GM23338 (cell line): Measurements from ENCODE around the gene FRA10AC1. TPM values are rescaled to one million over a fixed set of nuclear protein-coding genes. Genes with fewer than 3 reads are reported as not detected.

Source experiments
- ATAC-seq: fragments of 200-7000 bp; cut with Tn5 transposase; 3 replicates; pipeline ENCODE4 v1.9.1; 2020
- DNase-seq: peaks from one replicate; pipeline ENCODE4 v3.0.0-alpha.2; 2015; ENCODE audit warnings: low spot score
- H2AFZ ChIP-seq: fragments of 200-600 bp; sonication (generic); 2 replicates; pipeline ENCODE4 v1.8.0; 2016; ENCODE audit warnings: antibody characterized with exemption, mild to moderate bottlenecking, moderate library complexity
- H3F3A ChIP-seq: fragments of 200-600 bp; sonication (generic); replicated peaks from 2 replicates; pipeline ENCODE4 v1.8.0; 2017; ENCODE audit warnings: antibody characterized with exemption, mixed run types, low read depth
- H3K27ac ChIP-seq: fragments of 200-600 bp; sonication (generic); 2 replicates; pipeline ENCODE4 v1.6.1; 2016; ENCODE audit warnings: low read depth
- H3K27me3 ChIP-seq: fragments of 200-600 bp; sonication (generic); 2 replicates; pipeline ENCODE4 v1.8.0; 2016; ENCODE audit warnings: mild to moderate bottlenecking, mixed run types, moderate library complexity; ENCODE audit not compliant: insufficient read depth
- H3K36me3 ChIP-seq: fragments of 200-600 bp; sonication (generic); 2 replicates; pipeline ENCODE4 v1.8.0; 2016; ENCODE audit warnings: mild to moderate bottlenecking; ENCODE audit not compliant: insufficient read depth
- H3K4me1 ChIP-seq: fragments of 200-600 bp; sonication (generic); 2 replicates; pipeline ENCODE4 v1.8.0; 2016; ENCODE audit warnings: mild to moderate bottlenecking, moderate library complexity; ENCODE audit not compliant: insufficient read depth
- H3K4me2 ChIP-seq: fragments of 200-600 bp; sonication (generic); 2 replicates; pipeline ENCODE4 v1.7.1; 2017; ENCODE audit warnings: mixed run types
- H3K4me3 ChIP-seq: fragments of 200-600 bp; sonication (generic); 2 replicates; pipeline ENCODE4 v1.6.1; 2016; ENCODE audit warnings: mixed run types
- H3K79me2 ChIP-seq: fragments of 200-600 bp; sonication (generic); replicated peaks from 2 replicates; pipeline ENCODE4 v1.8.0; 2017; ENCODE audit warnings: mild to moderate bottlenecking; ENCODE audit not compliant: insufficient read depth
- H3K9me2 ChIP-seq: fragments of 200-600 bp; sonication (generic); 2 replicates; pipeline ENCODE4 v1.8.0; 2017; ENCODE audit not compliant: insufficient read depth
- H4K20me1 ChIP-seq: fragments of 200-600 bp; sonication (generic); replicated peaks from 2 replicates; pipeline ENCODE4 v1.8.0; 2017; ENCODE audit warnings: mild to moderate bottlenecking; ENCODE audit not compliant: insufficient read depth
- H3K27ac Mint-ChIP-seq: 2 replicates; pipeline ENCODE4 v1.8.0; 2020; ENCODE audit warnings: inconsistent platforms, mild to moderate bottlenecking, moderate library complexity, mixed read lengths
- H3K27me3 Mint-ChIP-seq: 3 replicates; pipeline ENCODE4 v1.8.0; 2022; ENCODE audit warnings: low read depth, mild to moderate bottlenecking, moderate library complexity, mixed read lengths, inconsistent platforms; ENCODE audit not compliant: insufficient read depth, poor library complexity
- H3K36me3 Mint-ChIP-seq: 3 replicates; pipeline ENCODE4 v1.8.0; 2021; ENCODE audit warnings: low read depth, mild to moderate bottlenecking, inconsistent platforms, moderate library complexity, mixed read lengths
- H3K4me1 Mint-ChIP-seq: 3 replicates; pipeline ENCODE4 v1.8.0; 2020; ENCODE audit warnings: mild to moderate bottlenecking, inconsistent platforms, mixed read lengths
- H3K4me3 Mint-ChIP-seq: 3 replicates; pipeline ENCODE4 v1.8.0; 2021; ENCODE audit warnings: moderate library complexity, mild to moderate bottlenecking, inconsistent platforms, mixed read lengths
- H3K9me3 Mint-ChIP-seq: 3 replicates; pipeline ENCODE4 v1.8.0; 2020; ENCODE audit warnings: moderate library complexity, mild to moderate bottlenecking, inconsistent platforms, mixed read lengths
- EZH2 ChIP-seq: fragments of 200-600 bp; sonication (generic); IDR thresholded peaks from one replicate; pipeline ENCODE4 v1.8.0; 2017; ENCODE audit warnings: antibody characterized with exemption, mild to moderate bottlenecking, low read depth; ENCODE audit not compliant: unreplicated experiment
- EZH2phosphoT487 ChIP-seq: fragments of 200-600 bp; sonication (generic); IDR thresholded peaks from one replicate; pipeline ENCODE4 v1.8.1; 2018; ENCODE audit warnings: antibody characterized with exemption; ENCODE audit not compliant: unreplicated experiment
- JUNB ChIP-seq: IDR thresholded peaks from one replicate; pipeline ENCODE4 v1.6.1; 2016; ENCODE audit warnings: antibody characterized with exemption; ENCODE audit not compliant: unreplicated experiment
- NANOG ChIP-seq: IDR thresholded peaks from 2 replicates; pipeline ENCODE4 v1.6.1; 2016; ENCODE audit warnings: antibody characterized with exemption, borderline replicate concordance
- POLR2AphosphoS5 ChIP-seq: IDR thresholded peaks from 2 replicates; pipeline ENCODE4 v1.6.1; 2016; ENCODE audit warnings: antibody characterized with exemption, low read depth
- STAT1 ChIP-seq: IDR thresholded peaks from one replicate; pipeline ENCODE4 v1.6.1; 2016; ENCODE audit warnings: antibody characterized with exemption; ENCODE audit not compliant: unreplicated experiment
- ZNF331 ChIP-seq: fragments of 250-450 bp; sonication (Bioruptor Pico); IDR thresholded peaks from 2 replicates; pipeline ENCODE4 v1.5.0; 2020; ENCODE audit warnings: low read depth, mild to moderate bottlenecking, moderate library complexity
- polyA plus RNA-seq: library from polyadenylated mRNA; unstranded; fragments of >200 nt; fragmentation: Nextera tagmentation; extraction: Ambion mirVana; gene quantifications from 2 replicates; pipeline ENCODE4 v1.2.1, GENCODE V29; 2016
- total RNA-seq: library from RNA; depleted of rRNA; stranded (reverse); fragments of >200 nt; shearing (Covaris generic); gene quantifications from 2 replicates; pipeline ENCODE4 v1.2.3, GENCODE V29; 2014
- TF ChIP-seq, protein P1 (sequence below): fragments of 250-450 bp; sonication (Bioruptor Pico); IDR thresholded peaks from 2 replicates; pipeline ENCODE4 v1.5.0; 2020; ENCODE audit warnings: mild to moderate bottlenecking, moderate library complexity
- TF ChIP-seq, protein P2 (sequence below), 2 experiments: fragments of 200-600 bp in 1 of 2; sonication (generic) in 1 of 2; conservative IDR thresholded peaks; 2 replicates each; pipeline versions ENCODE4 v1.5.1 to v1.6.1; 2016 to 2017; ENCODE audit warnings: antibody characterized with exemption in 2 of 2, low read depth in 2 of 2, mild to moderate bottlenecking in 2 of 2, moderate library complexity in 1 of 2

The FRA10AC1 gene
- total and polyA plus RNA-seq, 2 experiments from 2014 or later, result 35.4 to 51.5 TPM

DNA sequence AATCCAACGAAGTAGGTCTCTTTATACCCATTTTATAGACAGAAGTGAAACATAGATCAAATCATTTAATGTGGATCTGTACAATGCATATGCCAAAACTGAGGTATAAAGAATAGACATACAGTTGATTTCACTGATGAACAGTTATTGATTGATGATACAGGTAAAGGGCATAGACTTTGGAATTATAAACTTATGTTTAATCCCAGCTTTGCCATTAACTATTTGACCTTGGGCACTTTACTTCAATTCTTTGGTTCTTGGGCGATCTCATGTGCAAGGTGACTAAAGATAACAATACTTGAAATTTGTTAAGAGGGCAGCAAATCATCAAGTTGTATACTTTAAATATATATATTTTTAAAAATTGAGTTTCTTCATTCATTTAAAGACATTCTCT, 28.6 kb downstream of the FRA10AC1 start (continued):
- TF ChIP-seq, protein P1, sequence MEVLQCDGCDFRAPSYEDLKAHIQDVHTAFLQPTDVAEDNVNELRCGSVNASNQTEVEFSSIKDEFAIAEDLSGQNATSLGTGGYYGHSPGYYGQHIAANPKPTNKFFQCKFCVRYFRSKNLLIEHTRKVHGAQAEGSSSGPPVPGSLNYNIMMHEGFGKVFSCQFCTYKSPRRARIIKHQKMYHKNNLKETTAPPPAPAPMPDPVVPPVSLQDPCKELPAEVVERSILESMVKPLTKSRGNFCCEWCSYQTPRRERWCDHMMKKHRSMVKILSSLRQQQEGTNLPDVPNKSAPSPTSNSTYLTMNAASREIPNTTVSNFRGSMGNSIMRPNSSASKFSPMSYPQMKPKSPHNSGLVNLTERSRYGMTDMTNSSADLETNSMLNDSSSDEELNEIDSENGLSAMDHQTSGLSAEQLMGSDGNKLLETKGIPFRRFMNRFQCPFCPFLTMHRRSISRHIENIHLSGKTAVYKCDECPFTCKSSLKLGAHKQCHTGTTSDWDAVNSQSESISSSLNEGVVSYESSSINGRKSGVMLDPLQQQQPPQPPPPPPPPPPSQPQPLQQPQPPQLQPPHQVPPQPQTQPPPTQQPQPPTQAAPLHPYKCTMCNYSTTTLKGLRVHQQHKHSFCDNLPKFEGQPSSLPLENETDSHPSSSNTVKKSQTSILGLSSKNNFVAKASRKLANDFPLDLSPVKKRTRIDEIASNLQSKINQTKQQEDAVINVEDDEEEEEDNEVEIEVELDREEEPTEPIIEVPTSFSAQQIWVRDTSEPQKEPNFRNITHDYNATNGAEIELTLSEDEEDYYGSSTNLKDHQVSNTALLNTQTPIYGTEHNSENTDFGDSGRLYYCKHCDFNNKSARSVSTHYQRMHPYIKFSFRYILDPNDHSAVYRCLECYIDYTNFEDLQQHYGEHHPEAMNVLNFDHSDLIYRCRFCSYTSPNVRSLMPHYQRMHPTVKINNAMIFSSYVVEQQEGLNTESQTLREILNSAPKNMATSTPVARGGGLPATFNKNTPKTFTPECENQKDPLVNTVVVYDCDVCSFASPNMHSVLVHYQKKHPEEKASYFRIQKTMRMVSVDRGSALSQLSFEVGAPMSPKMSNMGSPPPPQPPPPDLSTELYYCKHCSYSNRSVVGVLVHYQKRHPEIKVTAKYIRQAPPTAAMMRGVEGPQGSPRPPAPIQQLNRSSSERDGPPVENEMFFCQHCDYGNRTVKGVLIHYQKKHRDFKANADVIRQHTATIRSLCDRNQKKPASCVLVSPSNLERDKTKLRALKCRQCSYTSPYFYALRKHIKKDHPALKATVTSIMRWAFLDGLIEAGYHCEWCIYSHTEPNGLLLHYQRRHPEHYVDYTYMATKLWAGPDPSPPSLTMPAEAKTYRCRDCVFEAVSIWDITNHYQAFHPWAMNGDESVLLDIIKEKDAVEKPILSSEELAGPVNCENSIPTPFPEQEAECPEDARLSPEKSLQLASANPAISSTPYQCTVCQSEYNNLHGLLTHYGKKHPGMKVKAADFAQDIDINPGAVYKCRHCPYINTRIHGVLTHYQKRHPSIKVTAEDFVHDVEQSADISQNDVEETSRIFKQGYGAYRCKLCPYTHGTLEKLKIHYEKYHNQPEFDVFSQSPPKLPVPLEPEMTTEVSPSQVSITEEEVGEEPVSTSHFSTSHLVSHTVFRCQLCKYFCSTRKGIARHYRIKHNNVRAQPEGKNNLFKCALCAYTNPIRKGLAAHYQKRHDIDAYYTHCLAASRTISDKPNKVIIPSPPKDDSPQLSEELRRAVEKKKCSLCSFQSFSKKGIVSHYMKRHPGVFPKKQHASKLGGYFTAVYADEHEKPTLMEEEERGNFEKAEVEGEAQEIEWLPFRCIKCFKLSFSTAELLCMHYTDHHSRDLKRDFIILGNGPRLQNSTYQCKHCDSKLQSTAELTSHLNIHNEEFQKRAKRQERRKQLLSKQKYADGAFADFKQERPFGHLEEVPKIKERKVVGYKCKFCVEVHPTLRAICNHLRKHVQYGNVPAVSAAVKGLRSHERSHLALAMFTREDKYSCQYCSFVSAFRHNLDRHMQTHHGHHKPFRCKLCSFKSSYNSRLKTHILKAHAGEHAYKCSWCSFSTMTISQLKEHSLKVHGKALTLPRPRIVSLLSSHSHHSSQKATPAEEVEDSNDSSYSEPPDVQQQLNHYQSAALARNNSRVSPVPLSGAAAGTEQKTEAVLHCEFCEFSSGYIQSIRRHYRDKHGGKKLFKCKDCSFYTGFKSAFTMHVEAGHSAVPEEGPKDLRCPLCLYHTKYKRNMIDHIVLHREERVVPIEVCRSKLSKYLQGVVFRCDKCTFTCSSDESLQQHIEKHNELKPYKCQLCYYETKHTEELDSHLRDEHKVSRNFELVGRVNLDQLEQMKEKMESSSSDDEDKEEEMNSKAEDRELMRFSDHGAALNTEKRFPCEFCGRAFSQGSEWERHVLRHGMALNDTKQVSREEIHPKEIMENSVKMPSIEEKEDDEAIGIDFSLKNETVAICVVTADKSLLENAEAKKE (CRISPR knock-in tag), result no peak
- TF ChIP-seq EZH2phosphoT487, result no peak
- TF ChIP-seq JUNB, result no peak
- TF ChIP-seq ZNF331 (CRISPR knock-in tag), result no peak
- no peak for TF ChIP-seq POLR2AphosphoS5
- no peak for TF ChIP-seq STAT1
- no peak for TF ChIP-seq NANOG
- TF ChIP-seq, protein P2, sequence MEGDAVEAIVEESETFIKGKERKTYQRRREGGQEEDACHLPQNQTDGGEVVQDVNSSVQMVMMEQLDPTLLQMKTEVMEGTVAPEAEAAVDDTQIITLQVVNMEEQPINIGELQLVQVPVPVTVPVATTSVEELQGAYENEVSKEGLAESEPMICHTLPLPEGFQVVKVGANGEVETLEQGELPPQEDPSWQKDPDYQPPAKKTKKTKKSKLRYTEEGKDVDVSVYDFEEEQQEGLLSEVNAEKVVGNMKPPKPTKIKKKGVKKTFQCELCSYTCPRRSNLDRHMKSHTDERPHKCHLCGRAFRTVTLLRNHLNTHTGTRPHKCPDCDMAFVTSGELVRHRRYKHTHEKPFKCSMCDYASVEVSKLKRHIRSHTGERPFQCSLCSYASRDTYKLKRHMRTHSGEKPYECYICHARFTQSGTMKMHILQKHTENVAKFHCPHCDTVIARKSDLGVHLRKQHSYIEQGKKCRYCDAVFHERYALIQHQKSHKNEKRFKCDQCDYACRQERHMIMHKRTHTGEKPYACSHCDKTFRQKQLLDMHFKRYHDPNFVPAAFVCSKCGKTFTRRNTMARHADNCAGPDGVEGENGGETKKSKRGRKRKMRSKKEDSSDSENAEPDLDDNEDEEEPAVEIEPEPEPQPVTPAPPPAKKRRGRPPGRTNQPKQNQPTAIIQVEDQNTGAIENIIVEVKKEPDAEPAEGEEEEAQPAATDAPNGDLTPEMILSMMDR (conservative IDR thresholded peaks at IDR 0.05; ENCODE audit: low read depth in 2 of 2), result no peak

DNA sequence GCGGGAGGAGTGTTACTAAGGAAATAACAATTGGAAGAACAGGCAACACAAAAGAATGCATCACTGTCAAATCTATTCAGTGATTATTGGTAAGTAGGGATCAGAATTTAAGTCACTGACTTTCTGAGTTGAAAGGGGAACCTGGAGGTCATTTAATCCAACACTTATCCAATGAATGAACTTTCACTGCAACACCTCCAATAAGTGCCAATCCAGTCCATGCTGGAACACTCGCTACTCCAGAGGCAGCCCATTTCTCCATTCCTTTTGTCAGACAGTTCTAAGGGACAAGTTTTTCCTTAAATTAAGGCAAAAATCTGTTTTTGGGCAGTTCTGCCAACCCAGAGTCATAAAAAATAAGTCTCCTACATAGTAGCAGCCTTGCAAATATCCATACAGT, 29.5 kb downstream of the FRA10AC1 start:
- no peaks in the 10 kb centered on the region for H3K9me3 Mint-ChIP-seq
- no peaks in the 10 kb centered on the region for H3F3A ChIP-seq
- ATAC-seq, result no peak
- no peak overlapping the region for H3K4me2 ChIP-seq
- H3K27me3 Mint-ChIP-seq, result no peaks in the 10 kb centered on the region
- no peaks in the 10 kb centered on the region for H3K27me3 ChIP-seq
- peaks cover 19% of the 10 kb centered on the region for H3K36me3 Mint-ChIP-seq
- H3K27ac Mint-ChIP-seq, result no peak overlapping the region
- H3K9me2 ChIP-seq, result no peaks in the 10 kb centered on the region
- H2AFZ ChIP-seq, result no peak overlapping the region
- TF ChIP-seq EZH2, result no peak
- TF ChIP-seq, protein P1 (CRISPR knock-in tag), result no peak
- DNase-seq, result no peak
- H4K20me1 ChIP-seq, result no peaks in the 10 kb centered on the region; the same call in 1 of the 2 replicates
- H3K4me3 ChIP-seq, result no peak overlapping the region
- no peak overlapping the region for H3K4me3 Mint-ChIP-seq
- peaks cover 8% of the 10 kb centered on the region; the same call in 1 of the 2 replicates for H3K36me3 ChIP-seq
- no peak overlapping the region for H3K27ac ChIP-seq
- H3K79me2 ChIP-seq, result no peaks in the 10 kb centered on the region
- H3K4me1 ChIP-seq, result no peaks in the 10 kb centered on the region
- H3K4me1 Mint-ChIP-seq, result no peaks in the 10 kb centered on the region
